WTC11 (cell line): Measurements from ENCODE around the gene GATA6. TPM values are rescaled to one million over a fixed set of nuclear protein-coding genes. Genes with fewer than 3 reads are reported as not detected.

Experiments
- ATAC-seq: fragments of 200-7000 bp; cut with Tn5 transposase; 2 replicates; pipeline ENCODE4 v1.10.0; 2021; ENCODE audit warnings: mild to moderate bottlenecking, moderate library complexity
- CTCF ChIA-PET: fragments of 300-600 bp; sonication (Branson Sonifier 250); formaldehyde crosslinking; loops from one replicate; lab custom pipeline; 2021; ENCODE audit warnings: antibody characterized with exemption; lab: Charles Lee
- POLR2A ChIA-PET: fragments of 350-600 bp; sonication (Branson Sonifier 250); formaldehyde crosslinking; loops from one replicate; lab custom pipeline; 2021; ENCODE audit warnings: antibody characterized with exemption; lab: Charles Lee
- DNase-seq: peaks from one replicate; pipeline ENCODE4 v3.0.0; 2021; ENCODE audit warnings: low spot score
- H3K27ac Mint-ChIP-seq: 2 replicates; pipeline ENCODE4 v1.8.0; 2021; ENCODE audit warnings: mixed read lengths
- H3K27me3 Mint-ChIP-seq: 2 replicates; pipeline ENCODE4 v1.8.0; 2021; ENCODE audit warnings: low read depth, mild to moderate bottlenecking, moderate library complexity, mixed read lengths
- H3K36me3 Mint-ChIP-seq: 2 replicates; pipeline ENCODE4 v1.8.0; 2021; ENCODE audit warnings: mixed read lengths
- H3K4me1 Mint-ChIP-seq: 2 replicates; pipeline ENCODE4 v1.8.0; 2022; ENCODE audit warnings: mixed read lengths
- H3K4me3 Mint-ChIP-seq: 2 replicates; pipeline ENCODE4 v1.8.0; 2021; ENCODE audit warnings: mild to moderate bottlenecking, moderate library complexity, mixed read lengths
- H3K9me3 Mint-ChIP-seq: 2 replicates; pipeline ENCODE4 v1.8.0; 2021; ENCODE audit warnings: mixed read lengths
- ATF1 ChIP-seq: sonication (generic); formaldehyde crosslinking; IDR thresholded peaks from 2 replicates; pipeline ENCODE4 v1.8.1; 2023; ENCODE audit warnings: mild to moderate bottlenecking, moderate library complexity, missing genetic modification reagents
- GRHL2 ChIP-seq: fragments of 250-450 bp; sonication (Bioruptor Pico); IDR thresholded peaks from 2 replicates; pipeline ENCODE4 v1.8.0; 2022; ENCODE audit warnings: mild to moderate bottlenecking, moderate library complexity; ENCODE audit not compliant: insufficient replicate concordance, severe bottlenecking
- GTF2I ChIP-seq: fragments of 250-450 bp; sonication (Bioruptor Pico); conservative IDR thresholded peaks from 2 replicates; pipeline ENCODE4 v1.4.0; 2021; ENCODE audit warnings: mild to moderate bottlenecking
- JAZF1 ChIP-seq: fragments of 250-450 bp; sonication (Bioruptor Pico); IDR thresholded peaks from 2 replicates; pipeline ENCODE4 v1.9.0; 2021; ENCODE audit warnings: moderate library complexity, mild to moderate bottlenecking, inconsistent platforms
- ZBTB21 ChIP-seq: sonication (generic); formaldehyde crosslinking; IDR thresholded peaks from 2 replicates; pipeline ENCODE4 v1.8.1; 2023; ENCODE audit warnings: mild to moderate bottlenecking, missing genetic modification reagents, borderline replicate concordance
- ZNF671 ChIP-seq: fragments of 250-450 bp; sonication (Bioruptor Pico); IDR thresholded peaks from 2 replicates; pipeline ENCODE4 v1.8.0; 2021; ENCODE audit warnings: mild to moderate bottlenecking
- total RNA-seq: library from RNA; stranded (reverse); gene quantifications from 3 replicates; pipeline ENCODE4 v1.2.3, GENCODE V29; 2021
- TF ChIP-seq, protein P1 (sequence below): sonication (generic); formaldehyde crosslinking; IDR thresholded peaks from 2 replicates; pipeline ENCODE4 v1.8.1; 2023; ENCODE audit warnings: mild to moderate bottlenecking, missing genetic modification reagents
- TF ChIP-seq, protein P2 (sequence below): sonication (generic); formaldehyde crosslinking; conservative IDR thresholded peaks from 2 replicates; pipeline ENCODE4 v1.8.1; 2023; ENCODE audit warnings: mild to moderate bottlenecking, low read depth, missing genetic modification reagents, moderate library complexity
- TF ChIP-seq, protein P3 (sequence below): fragments of 250-450 bp; sonication (Bioruptor Pico); conservative IDR thresholded peaks from 2 replicates; pipeline ENCODE4 v1.9.0; 2021; ENCODE audit warnings: mild to moderate bottlenecking
- TF ChIP-seq, protein P4 (sequence below): fragments of 250-450 bp; sonication (Bioruptor Pico); IDR thresholded peaks from 2 replicates; pipeline ENCODE4 v1.9.0; 2021; ENCODE audit warnings: mild to moderate bottlenecking
- TF ChIP-seq, protein P5 (sequence below): sonication (generic); formaldehyde crosslinking; IDR thresholded peaks from 2 replicates; pipeline ENCODE4 v1.8.0; 2023; ENCODE audit warnings: missing genetic modification reagents
- TF ChIP-seq, protein P6 (sequence below): sonication (generic); formaldehyde crosslinking; IDR thresholded peaks from 2 replicates; pipeline ENCODE4 v1.8.1; 2022; ENCODE audit warnings: low read depth, mild to moderate bottlenecking, moderate library complexity, missing genetic modification reagents, borderline replicate concordance
- TF ChIP-seq, protein P7 (sequence below): sonication (generic); formaldehyde crosslinking; IDR thresholded peaks from 2 replicates; pipeline ENCODE4 v1.8.1; 2023; ENCODE audit warnings: mild to moderate bottlenecking, missing genetic modification reagents, borderline replicate concordance

GATA6 gene
- total RNA-seq, 1 experiment from 2014 or later: 0.15 TPM

DNA sequence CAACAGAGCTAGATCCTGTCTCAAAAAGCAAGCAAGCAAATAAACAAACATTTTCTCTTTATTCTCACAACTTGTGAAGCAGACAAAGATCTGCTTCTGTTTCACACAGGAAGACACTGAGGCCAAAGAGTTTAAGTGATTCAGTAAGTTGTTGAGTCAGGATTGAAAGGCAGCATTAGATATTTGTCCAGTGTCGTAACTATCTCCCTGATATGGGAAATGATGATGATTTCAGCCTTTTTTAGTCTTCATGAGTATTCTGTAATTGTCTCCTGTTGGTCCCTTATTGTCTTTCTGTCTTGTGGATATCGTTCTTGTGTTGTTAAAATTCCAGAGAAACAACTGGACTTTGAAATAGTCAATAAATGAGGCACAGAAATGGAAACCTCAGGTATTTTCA is 59.6 kb downstream of the GATA6 start:
- H3K4me3 Mint-ChIP-seq: no peak overlapping the region
- no peaks in the 10 kb centered on the region for H3K9me3 Mint-ChIP-seq
- no peaks in the 10 kb centered on the region for H3K36me3 Mint-ChIP-seq
- H3K27me3 Mint-ChIP-seq: no peaks in the 10 kb centered on the region; the same call in none of the 2 replicates
- TF ChIP-seq, protein P1, sequence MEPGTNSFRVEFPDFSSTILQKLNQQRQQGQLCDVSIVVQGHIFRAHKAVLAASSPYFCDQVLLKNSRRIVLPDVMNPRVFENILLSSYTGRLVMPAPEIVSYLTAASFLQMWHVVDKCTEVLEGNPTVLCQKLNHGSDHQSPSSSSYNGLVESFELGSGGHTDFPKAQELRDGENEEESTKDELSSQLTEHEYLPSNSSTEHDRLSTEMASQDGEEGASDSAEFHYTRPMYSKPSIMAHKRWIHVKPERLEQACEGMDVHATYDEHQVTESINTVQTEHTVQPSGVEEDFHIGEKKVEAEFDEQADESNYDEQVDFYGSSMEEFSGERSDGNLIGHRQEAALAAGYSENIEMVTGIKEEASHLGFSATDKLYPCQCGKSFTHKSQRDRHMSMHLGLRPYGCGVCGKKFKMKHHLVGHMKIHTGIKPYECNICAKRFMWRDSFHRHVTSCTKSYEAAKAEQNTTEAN (CRISPR knock-in tag): no peak
- TF ChIP-seq JAZF1 (CRISPR knock-in tag): no peak
- TF ChIP-seq GTF2I (CRISPR knock-in tag): no peak
- TF ChIP-seq, protein P2, sequence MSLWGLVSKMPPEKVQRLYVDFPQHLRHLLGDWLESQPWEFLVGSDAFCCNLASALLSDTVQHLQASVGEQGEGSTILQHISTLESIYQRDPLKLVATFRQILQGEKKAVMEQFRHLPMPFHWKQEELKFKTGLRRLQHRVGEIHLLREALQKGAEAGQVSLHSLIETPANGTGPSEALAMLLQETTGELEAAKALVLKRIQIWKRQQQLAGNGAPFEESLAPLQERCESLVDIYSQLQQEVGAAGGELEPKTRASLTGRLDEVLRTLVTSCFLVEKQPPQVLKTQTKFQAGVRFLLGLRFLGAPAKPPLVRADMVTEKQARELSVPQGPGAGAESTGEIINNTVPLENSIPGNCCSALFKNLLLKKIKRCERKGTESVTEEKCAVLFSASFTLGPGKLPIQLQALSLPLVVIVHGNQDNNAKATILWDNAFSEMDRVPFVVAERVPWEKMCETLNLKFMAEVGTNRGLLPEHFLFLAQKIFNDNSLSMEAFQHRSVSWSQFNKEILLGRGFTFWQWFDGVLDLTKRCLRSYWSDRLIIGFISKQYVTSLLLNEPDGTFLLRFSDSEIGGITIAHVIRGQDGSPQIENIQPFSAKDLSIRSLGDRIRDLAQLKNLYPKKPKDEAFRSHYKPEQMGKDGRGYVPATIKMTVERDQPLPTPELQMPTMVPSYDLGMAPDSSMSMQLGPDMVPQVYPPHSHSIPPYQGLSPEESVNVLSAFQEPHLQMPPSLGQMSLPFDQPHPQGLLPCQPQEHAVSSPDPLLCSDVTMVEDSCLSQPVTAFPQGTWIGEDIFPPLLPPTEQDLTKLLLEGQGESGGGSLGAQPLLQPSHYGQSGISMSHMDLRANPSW (CRISPR knock-in tag): no peak
- TF ChIP-seq ATF1: no peak
- TF ChIP-seq, protein P3, sequence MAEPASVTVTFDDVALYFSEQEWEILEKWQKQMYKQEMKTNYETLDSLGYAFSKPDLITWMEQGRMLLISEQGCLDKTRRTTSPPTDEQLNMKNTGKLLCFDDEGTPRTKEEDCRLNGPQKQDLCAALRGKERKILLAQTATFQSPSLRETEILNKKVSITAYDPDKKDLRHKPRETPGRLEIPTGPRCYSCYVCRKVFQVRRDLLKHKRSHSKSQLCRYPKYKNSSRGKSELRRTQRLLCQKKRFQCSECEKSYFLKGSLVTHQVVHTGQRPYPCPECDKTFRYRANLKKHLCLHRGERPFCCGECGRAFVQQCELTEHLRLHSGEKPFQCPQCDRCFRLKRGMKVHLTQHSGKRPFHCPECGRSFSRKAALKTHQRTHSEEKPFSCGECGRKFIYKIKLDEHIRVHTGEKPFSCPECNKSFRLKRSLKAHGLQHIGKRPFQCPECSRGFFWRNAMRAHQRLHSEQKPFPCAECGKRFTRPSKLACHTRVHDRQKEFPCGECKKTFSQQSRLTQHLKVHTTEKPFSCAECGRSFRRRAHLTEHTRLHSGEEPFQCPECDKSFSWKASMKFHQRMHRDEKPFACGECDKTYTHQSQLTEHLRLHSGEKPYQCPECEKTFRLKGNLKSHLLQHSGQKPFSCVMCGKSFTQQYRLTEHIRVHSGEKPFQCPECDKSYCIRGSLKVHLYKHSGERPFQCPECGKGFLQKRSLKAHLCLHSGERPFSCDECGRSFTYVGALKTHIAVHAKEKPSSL: no peak
- TF ChIP-seq ZNF671: no peak
- TF ChIP-seq, protein P4, sequence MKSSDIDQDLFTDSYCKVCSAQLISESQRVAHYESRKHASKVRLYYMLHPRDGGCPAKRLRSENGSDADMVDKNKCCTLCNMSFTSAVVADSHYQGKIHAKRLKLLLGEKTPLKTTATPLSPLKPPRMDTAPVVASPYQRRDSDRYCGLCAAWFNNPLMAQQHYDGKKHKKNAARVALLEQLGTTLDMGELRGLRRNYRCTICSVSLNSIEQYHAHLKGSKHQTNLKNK (CRISPR knock-in tag): no peak
- DNase-seq: no peak
- CTCF ChIA-PET: interaction anchor here (0.6 kb wide), 1 partner anchor 25 kb away, joined by 4 read pairs; no protein-coding TSS in a partner anchor
- POLR2A ChIA-PET: no interaction called here
- no peak for ATAC-seq
- no peak overlapping the region for H3K27ac Mint-ChIP-seq
- peaks cover 9% of the 10 kb centered on the region for H3K4me1 Mint-ChIP-seq

DNA sequence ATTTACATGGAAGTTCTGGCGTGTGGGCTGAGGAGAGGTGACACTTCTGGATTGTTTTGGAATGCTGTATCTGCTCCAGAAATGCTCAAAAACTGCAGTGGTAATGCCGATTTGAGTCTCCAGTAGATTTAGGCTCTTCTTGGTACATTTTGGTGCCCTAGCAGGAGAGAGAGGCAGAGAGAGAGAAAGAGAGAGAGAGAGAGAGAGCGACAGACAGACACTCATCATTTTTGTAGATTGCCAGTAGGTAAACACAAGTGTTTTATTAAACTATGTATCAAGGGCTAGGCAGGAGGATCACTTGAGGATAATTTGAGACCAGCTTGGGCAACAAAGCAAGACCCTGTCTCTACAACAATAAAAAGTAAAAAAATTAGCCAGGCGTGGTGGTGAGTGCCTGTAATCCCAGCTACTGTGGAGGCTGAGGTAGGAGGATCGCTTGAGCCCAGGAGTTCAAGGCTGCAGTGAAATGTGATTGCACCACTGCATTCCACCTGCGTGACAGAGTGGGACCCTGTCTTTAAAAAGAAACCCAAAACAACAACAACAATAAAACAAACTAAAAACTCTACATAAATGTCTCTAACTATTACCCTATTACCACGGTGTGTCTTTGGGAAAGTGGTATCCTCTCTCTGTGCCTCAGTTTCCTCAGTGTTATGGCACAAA is 60.2 kb downstream of the GATA6 start:
- H3K9me3 Mint-ChIP-seq: no peaks in the 10 kb centered on the region
- no peak overlapping the region for H3K4me3 Mint-ChIP-seq
- POLR2A ChIA-PET: no interaction called here
- DNase-seq: no peak
- CTCF ChIA-PET: interaction anchor here (0.6 kb wide), 1 partner anchor 25 kb away, joined by 4 read pairs; no protein-coding TSS in a partner anchor
- H3K27ac Mint-ChIP-seq: no peak overlapping the region
- H3K27me3 Mint-ChIP-seq: no peaks in the 10 kb centered on the region; the same call in 1 of the 2 replicates
- no peak for ATAC-seq
- H3K36me3 Mint-ChIP-seq: no peaks in the 10 kb centered on the region
- peaks cover 9% of the 10 kb centered on the region for H3K4me1 Mint-ChIP-seq
- TF ChIP-seq, protein P5, sequence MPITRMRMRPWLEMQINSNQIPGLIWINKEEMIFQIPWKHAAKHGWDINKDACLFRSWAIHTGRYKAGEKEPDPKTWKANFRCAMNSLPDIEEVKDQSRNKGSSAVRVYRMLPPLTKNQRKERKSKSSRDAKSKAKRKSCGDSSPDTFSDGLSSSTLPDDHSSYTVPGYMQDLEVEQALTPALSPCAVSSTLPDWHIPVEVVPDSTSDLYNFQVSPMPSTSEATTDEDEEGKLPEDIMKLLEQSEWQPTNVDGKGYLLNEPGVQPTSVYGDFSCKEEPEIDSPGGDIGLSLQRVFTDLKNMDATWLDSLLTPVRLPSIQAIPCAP (CRISPR knock-in tag): no peak
- TF ChIP-seq, protein P6, sequence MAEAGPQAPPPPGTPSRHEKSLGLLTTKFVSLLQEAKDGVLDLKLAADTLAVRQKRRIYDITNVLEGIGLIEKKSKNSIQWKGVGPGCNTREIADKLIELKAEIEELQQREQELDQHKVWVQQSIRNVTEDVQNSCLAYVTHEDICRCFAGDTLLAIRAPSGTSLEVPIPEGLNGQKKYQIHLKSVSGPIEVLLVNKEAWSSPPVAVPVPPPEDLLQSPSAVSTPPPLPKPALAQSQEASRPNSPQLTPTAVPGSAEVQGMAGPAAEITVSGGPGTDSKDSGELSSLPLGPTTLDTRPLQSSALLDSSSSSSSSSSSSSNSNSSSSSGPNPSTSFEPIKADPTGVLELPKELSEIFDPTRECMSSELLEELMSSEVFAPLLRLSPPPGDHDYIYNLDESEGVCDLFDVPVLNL (CRISPR knock-in tag): no peak
- TF ChIP-seq, protein P7, sequence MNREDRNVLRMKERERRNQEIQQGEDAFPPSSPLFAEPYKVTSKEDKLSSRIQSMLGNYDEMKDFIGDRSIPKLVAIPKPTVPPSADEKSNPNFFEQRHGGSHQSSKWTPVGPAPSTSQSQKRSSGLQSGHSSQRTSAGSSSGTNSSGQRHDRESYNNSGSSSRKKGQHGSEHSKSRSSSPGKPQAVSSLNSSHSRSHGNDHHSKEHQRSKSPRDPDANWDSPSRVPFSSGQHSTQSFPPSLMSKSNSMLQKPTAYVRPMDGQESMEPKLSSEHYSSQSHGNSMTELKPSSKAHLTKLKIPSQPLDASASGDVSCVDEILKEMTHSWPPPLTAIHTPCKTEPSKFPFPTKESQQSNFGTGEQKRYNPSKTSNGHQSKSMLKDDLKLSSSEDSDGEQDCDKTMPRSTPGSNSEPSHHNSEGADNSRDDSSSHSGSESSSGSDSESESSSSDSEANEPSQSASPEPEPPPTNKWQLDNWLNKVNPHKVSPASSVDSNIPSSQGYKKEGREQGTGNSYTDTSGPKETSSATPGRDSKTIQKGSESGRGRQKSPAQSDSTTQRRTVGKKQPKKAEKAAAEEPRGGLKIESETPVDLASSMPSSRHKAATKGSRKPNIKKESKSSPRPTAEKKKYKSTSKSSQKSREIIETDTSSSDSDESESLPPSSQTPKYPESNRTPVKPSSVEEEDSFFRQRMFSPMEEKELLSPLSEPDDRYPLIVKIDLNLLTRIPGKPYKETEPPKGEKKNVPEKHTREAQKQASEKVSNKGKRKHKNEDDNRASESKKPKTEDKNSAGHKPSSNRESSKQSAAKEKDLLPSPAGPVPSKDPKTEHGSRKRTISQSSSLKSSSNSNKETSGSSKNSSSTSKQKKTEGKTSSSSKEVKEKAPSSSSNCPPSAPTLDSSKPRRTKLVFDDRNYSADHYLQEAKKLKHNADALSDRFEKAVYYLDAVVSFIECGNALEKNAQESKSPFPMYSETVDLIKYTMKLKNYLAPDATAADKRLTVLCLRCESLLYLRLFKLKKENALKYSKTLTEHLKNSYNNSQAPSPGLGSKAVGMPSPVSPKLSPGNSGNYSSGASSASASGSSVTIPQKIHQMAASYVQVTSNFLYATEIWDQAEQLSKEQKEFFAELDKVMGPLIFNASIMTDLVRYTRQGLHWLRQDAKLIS (CRISPR knock-in tag): no peak
- TF ChIP-seq ZBTB21: no peak
- TF ChIP-seq GRHL2 (CRISPR knock-in tag): no peak
